Fibroblast of peridontal ligament (primary cell): ENCODE measurements around the gene CACNA1G.

Source experiments
- DNase-seq: peaks from one replicate; pipeline ENCODE4 v3.0.0-alpha.2; 2010; ENCODE audit errors: extremely low read depth

The CACNA1G gene

GRCh38 chr17:50612281-50612680 is 51.8 kb downstream of the CACNA1G start:
- DNase-seq, result no peak

- DNase-seq, result peak; percentile 23
Measured at GRCh38 chr17:50613007-50613992, 52.8 kb downstream of the CACNA1G start.

- DNase-seq, result no peak
Measured at GRCh38 chr17:50614471-50615051, 54.0 kb downstream of the CACNA1G start.

GRCh38 chr17:50615828-50616227 is 55.3 kb downstream of the CACNA1G start:
- no peak for DNase-seq

GRCh38 chr17:50618300-50618699 is 57.8 kb downstream of the CACNA1G start:
- DNase-seq, result no peak

GRCh38 chr17:50618941-50619340 is 58.4 kb downstream of the CACNA1G start:
- DNase-seq, result no peak

- DNase-seq, result no peak
Measured at GRCh38 chr17:50619489-50619888, 59.0 kb downstream of the CACNA1G start.

- DNase-seq, result no peak
Measured at GRCh38 chr17:50620237-50620636, 59.7 kb downstream of the CACNA1G start.

- DNase-seq, result no peak
Measured at GRCh38 chr17:50620858-50621257, 60.3 kb downstream of the CACNA1G start.

- no peak for DNase-seq
Measured at GRCh38 chr17:50621574-50622031, 61.1 kb downstream of the CACNA1G start.

- DNase-seq, result no peak
Measured at GRCh38 chr17:50624321-50624934, 63.9 kb downstream of the CACNA1G start.

- DNase-seq, result no peak
Measured at GRCh38 chr17:50625032-50625871, 64.7 kb downstream of the CACNA1G start.

GRCh38 chr17:50626037-50626574 is 65.6 kb downstream of the CACNA1G start:
- DNase-seq, result peak; percentile 69

GRCh38 chr17:50627036-50627781 is 66.7 kb downstream of the CACNA1G start:
- no peak for DNase-seq

GRCh38 chr17:50627782-50628601 is 67.5 kb downstream of the CACNA1G start:
- no peak for DNase-seq

GRCh38 chr17:50629902-50630301 is 69.4 kb downstream of the CACNA1G start:
- no peak for DNase-seq

GRCh38 chr17:50630524-50631194 is 70.1 kb downstream of the CACNA1G start:
- DNase-seq, result no peak

GRCh38 chr17:50631195-50631907 is 70.8 kb downstream of the CACNA1G start:
- no peak for DNase-seq
